GM10248 (cell line): Measurements from ENCODE around the gene MRPL1.

Source experiments
- CTCF ChIA-PET: fragments of 300-600 bp; sonication (Branson Sonifier 250); formaldehyde crosslinking; extraction: SDS; loops from one replicate; lab custom pipeline; 2021; ENCODE audit warnings: antibody characterized with exemption; lab: Yijun Ruan, JAX
- POLR2A ChIA-PET: fragments of 350-650 bp; sonication (Branson Sonifier 250); formaldehyde crosslinking; extraction: SDS; loops from one replicate; lab custom pipeline; 2020; ENCODE audit warnings: antibody characterized with exemption; lab: Yijun Ruan, JAX
- DNase-seq: peaks from one replicate; pipeline ENCODE4 v3.0.0; 2012; ENCODE audit errors: extremely low spot score
- CTCF ChIP-seq: IDR thresholded peaks from 2 replicates; pipeline ENCODE4 v1.5.1; 2012; ENCODE audit warnings: mild to moderate bottlenecking, low read depth; ENCODE audit errors: extremely low read depth, missing control alignments, control extremely low read depth

Gene MRPL1

GRCh38 chr4:77903186-77903585 is 40.6 kb downstream of the MRPL1 start:
- no peak for DNase-seq
- no peak for TF ChIP-seq CTCF
- POLR2A ChIA-PET: interaction anchor here (0.7 kb wide), 1 partner anchor 40 kb away, joined by 3 read pairs; the partner anchor contains the start of gene MRPL1
- CTCF ChIA-PET: interaction anchor here (1.4 to 2.4 kb wide), 2 partner anchors 12 to 14 kb away, joined by 3 to 8 read pairs; no protein-coding TSS in a partner anchor

- no peak for TF ChIP-seq CTCF
- ChIA-PET CTCF (no interaction called here), POLR2A (no interaction called here)
- no peak for DNase-seq
Measured at GRCh38 chr4:77905651-77906263, 43.1 kb downstream of the MRPL1 start.

DNA sequence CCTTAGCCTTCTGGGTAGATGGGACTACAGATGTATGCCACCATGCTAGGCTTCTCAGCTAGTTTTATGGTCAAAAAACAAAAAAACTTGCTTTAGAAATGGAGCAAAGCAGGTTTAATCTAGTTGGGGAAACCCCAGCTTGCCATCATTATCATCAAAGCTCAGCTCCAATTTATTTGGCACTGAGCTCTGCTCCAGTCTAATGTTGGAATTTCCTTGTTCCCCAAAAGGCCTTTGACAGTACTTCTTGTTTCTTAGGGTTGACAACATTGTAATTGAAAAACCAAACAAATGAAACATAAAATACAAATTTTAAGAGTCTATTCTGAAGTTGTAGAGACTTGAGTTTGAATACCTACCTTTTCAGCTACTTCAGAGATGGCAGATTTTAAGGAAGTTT is 48.0 kb downstream of the MRPL1 start:
- CTCF ChIA-PET: interaction anchor here (0.7 to 1.7 kb wide), 3 partner anchors 7 to 20 kb away, joined by 3 to 5 read pairs (median 5); no protein-coding TSS in a partner anchor
- POLR2A ChIA-PET: no interaction called here
- TF ChIP-seq CTCF: no peak
- no peak for DNase-seq

DNA sequence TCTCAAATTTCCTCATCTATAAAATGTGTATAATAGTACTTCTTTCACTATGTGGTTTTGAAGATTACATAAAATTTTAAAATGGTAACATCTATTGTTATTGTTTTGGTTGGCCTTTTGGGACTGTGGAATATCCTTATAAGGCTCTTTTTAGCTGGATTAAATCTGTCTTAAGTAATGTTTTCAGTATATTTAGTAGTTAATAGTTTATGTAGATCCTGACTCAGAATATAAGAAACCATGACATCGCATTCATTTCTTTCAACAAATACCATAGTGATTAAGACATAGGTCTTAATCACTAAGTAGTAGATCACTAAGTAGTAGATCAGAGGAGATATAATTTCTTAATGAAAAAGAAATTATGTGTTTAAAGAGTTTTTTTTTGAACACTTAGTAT is 48.5 kb downstream of the MRPL1 start:
- ChIA-PET CTCF (interaction anchor here (0.7 to 1.7 kb wide), 2 partner anchors 11 to 20 kb away, joined by 5 read pairs; no protein-coding TSS in a partner anchor), POLR2A (no interaction called here)
- no peak for DNase-seq
- no peak for TF ChIP-seq CTCF

DNA sequence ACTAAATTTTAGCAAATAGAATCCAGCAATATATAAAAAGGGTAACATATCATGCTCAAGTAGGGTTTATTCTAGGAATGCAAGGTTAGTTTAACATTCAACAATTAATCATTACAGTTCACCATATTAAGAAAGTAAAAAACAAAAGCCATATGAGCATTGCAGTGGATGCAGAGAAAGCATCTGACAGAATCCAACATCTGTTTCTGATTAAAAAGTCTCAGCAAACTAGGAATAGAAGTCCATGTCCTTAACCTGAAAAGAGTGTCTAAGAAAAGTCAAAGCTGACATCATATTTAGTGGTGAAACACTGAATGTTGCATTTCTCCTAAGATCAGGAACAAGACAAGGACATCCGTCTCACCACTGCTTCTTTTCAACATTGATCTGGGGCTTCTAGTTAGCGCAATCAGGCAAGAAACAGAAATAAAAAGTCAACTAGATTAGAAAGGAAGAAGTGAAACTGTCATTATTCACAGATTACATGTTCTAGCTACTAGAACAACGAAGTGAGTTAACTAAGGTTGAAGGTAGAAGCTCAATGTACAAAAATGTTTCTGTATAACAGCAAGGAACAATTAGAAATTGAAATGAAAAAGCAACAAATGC is 49.3 kb downstream of the MRPL1 start:
- no peak for TF ChIP-seq CTCF
- CTCF ChIA-PET: interaction anchor here (1.7 kb wide), 1 partner anchor 12 kb away, joined by 5 read pairs; no protein-coding TSS in a partner anchor
- POLR2A ChIA-PET: no interaction called here

GRCh38 chr4:77913348-77913747 is 50.7 kb downstream of the MRPL1 start:
- ChIA-PET CTCF (no interaction called here), POLR2A (no interaction called here)
- DNase-seq: no peak
- no peak for TF ChIP-seq CTCF

More for the DNA sequence above, 49.3 kb downstream of the MRPL1 start:
- DNase-seq: peak; percentile 21
